Activated CD4-positive, alpha-beta T cell treated with anti-CD3 and anti-CD28 coated beads, Interleukin-2, Interleukin-6, amounts not matched to agents 100 ng/mL and 50 ng/mL, durations not matched to agents 16 hours and 8 hours (primary cell): ENCODE results near the gene CHN1.

Source experiments
- DNase-seq: peaks from one replicate; pipeline ENCODE4 v3.0.0-alpha.2; 2020

Gene CHN1

GRCh38 chr2:175009917-175010621 is 4.9 kb upstream of the CHN1 start:
- DNase-seq: no peak

DNA sequence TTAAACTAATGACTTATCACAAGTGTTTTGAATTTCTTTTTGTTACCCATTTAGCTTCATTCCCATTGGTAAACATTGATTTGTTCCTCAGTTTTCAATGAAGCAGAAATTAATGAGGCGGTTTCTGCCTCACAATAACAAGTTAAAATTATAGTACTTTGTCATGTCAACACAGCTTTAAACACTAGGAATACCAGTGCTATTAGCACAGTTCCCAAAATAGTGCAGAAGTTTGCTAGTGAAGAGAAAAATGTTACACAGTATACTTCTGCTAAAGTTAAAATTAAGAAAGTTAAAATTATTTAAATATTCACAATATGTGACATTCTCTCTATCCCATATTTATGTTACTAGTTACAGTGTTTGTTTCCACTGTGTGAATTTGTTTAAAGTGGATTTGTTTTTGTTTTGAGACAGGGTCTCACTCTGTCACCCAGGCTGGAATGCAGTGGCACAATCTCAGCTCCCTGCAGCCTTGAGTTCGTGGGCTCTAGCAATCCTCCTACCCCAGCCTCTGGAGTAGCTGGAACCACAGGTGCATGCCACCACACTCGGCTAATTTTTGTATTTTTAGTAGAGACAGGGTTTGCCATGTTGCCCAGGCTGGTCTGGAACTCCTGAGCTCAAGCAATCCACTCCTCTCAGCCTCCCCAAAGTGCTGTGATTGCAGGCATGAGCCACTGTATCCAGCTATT is 3.8 kb upstream of the CHN1 start:
- DNase-seq: no peak

DNA sequence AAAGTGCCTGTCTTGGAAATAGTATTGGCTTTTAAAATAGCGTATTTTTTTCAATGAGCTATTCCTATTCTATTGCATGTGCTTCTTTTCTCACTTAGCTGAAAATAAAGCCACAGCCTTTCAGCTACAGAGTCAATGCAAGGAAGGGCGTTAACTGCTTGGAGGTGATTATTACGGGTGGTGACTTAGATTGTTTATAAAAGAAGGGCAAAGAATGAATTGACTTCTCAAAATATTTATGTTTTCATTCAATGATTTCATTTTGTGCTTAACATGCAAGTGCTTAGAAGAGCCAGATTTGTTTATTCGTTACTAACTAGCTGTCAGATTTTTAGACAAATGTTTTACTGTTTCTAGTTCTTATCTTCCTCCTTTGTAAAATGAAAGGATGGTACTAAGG is 2.8 kb upstream of the CHN1 start:
- DNase-seq: no peak

DNA sequence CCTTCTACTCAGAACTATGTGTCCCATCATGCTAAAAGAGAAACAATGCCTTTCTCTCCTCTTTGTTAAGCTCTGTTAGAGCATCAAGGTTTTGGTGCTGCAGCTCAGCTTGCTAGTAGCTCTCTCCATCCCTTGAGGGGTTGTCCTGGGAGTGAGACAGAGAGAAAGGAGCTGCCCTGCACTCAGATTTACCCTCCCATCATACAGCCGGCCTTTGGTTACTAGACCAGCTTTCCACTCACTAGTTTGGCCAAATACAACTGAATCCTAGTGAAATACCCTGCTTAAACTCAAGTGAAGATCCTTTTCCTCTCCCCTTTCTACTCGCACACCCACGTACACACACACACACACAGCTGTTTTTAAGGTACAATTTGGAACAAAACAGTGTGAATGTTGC is 2.3 kb upstream of the CHN1 start:
- DNase-seq: no peak

DNA sequence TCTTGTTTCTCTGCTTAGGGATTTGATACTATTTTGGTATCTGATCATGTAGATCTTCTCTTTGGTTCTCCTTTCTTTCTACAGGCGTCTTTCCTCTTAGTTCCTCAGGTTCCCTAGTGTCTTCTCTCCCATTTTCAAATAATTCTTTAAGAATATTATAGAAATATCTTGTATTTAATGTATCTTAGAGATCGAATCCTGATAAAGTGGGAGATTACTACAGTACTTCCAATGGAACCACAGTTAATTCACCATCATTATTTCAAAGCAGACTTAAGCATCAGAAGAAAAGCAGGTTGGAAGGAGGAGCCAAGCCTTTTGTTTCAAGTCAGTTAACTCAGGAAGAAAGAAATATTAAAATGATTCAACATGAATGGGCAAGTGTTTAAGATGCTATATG is 1.1 kb upstream of the CHN1 start:
- no peak for DNase-seq

- DNase-seq: no peak
These were observed 618 bp upstream of the CHN1 start for GRCh38 chr2:175005733-175006264.

GRCh38 chr2:175004730-175004979 is 526 bp downstream of the CHN1 start:
- no peak for DNase-seq

DNA sequence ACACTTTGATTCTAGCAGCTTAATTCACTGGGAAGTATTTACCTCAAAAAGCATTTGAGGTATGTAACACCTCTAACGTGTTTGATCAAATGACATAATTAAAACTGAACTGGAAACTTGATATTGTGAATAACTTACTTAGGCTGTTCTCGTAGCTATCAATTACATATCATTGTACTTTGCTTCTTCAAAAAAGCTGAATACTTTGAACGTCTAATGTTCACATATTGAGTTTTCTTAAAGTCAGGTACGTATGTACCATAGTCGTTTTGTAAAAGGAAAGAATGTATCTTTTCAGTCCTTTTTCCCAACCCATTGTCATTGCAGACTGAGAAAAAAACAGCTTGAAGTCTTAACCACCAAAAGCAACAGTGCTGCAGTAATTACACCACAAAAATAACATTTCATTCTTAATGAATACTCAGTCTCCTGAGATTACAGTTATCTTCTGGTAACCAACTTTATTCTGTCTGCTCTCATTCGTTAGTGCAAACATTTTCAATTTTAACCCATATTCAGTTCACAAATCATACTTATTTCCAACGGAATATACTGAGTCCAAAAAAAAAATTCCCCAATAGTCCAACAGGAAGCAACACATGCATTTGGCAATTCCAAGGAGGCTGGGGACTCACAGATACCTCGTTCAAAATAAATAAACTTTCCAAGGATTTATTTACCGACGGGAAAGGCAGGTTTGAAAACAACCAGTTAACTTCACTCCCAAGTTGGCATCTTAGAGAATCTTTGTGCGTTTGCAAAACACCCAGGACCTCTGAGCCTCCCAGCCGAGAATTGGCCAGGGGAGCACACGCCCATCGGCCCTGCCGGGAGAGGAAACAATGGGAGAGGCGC is 1.1 kb downstream of the CHN1 start:
- DNase-seq: no peak

DNA sequence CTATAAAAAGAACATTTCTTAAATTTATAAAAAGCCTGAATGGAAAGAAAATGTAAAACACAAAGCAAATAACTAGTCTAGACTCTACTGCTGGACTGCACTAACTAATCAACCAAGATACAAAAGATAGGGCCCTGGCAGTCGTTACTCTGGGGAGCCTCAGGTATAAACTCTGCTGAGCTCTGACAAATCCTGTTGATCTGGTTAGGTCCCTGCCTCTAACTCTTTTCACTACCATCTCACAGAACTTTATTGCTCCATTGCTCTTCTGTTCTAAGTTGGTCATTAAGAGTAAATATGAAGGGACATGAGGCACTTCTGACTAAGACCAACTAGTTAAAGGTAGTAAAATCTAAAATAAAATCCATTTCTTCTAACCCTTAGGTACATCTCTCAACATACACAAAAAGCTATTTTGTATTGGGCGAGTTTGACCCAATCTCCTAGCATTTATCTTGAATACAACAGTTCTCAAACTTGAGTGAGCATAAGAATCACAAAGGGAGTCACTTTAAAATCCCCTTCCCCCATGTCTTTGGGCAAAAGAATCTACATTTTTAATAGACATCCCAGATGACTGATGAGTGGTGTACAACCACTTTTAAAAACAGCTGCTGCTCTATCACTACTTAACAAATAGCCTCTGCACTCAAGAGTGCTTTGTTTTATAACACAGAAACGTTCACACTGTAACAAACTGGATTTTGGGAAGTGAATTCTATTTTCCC is 2.5 kb downstream of the CHN1 start:
- no peak for DNase-seq

GRCh38 chr2:175001566-175001965 is 3.6 kb downstream of the CHN1 start:
- DNase-seq: no peak

GRCh38 chr2:174997110-174997509 is 8.1 kb downstream of the CHN1 start:
- no peak for DNase-seq

GRCh38 chr2:174996622-174997021 is 8.6 kb downstream of the CHN1 start:
- no peak for DNase-seq

GRCh38 chr2:174994381-174994780 is 10.8 kb downstream of the CHN1 start:
- DNase-seq: no peak

- no peak for DNase-seq
These were observed 12.3 kb downstream of the CHN1 start for GRCh38 chr2:174992886-174993285.

- DNase-seq: no peak
These were observed 19.6 kb downstream of the CHN1 start for GRCh38 chr2:174985614-174986013.

- no peak for DNase-seq
These were observed 20.6 kb downstream of the CHN1 start for GRCh38 chr2:174984561-174984960.

GRCh38 chr2:174981331-174981730 is 23.9 kb downstream of the CHN1 start:
- no peak for DNase-seq

DNA sequence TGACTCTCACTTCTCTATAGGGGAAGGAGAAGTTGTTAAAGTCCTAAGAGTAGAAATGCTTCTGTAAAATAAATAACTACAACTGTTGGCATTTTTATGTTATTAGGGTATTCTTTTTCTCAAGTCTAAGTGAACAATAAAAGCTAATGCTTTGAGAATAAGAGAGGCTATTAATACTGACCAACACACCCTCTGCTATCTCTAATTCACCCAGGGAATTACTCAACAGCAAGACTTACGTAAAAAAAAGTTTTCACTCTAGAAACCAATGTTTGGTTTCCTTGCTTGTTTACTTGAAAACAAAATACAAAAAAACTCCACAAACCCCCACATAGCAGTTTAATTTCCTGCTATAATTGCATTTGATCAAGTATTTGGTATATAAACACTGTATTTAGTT is 25.2 kb downstream of the CHN1 start:
- no peak for DNase-seq

GRCh38 chr2:174977364-174977763 is 27.8 kb downstream of the CHN1 start:
- no peak for DNase-seq

GRCh38 chr2:174974131-174974530 is 31.1 kb downstream of the CHN1 start:
- no peak for DNase-seq

- no peak for DNase-seq
These were observed 32.3 kb downstream of the CHN1 start for GRCh38 chr2:174972924-174973323.

- DNase-seq: no peak
These were observed 33.1 kb downstream of the CHN1 start for GRCh38 chr2:174971868-174972781.
